Peyer's patch (tissue), 4 donors: ENCODE measurements around the gene LARP4B.

Source experiments
- CTCF ChIP-seq, 6 experiments: fragments of 450-650 bp in 4 of 6; fragments of 200-600 bp in 2 of 6; sonication (generic) in 1 of 6; IDR thresholded peaks; one replicate each; pipeline ENCODE4 v1.5.1; 2017 to 2019; ENCODE audit warnings: antibody characterized with exemption in 6 of 6, mild to moderate bottlenecking in 3 of 6, moderate library complexity in 1 of 6
- POLR2A ChIP-seq, 2 donors: fragments of 450-650 bp; IDR thresholded peaks; one replicate each; pipeline ENCODE4 v1.5.1; 2017; ENCODE audit warnings: antibody characterized with exemption in 2 of 2, mild to moderate bottlenecking in 2 of 2, moderate library complexity in 2 of 2

GRCh38 chr10:810351-810846 is 121.1 kb downstream of the LARP4B start:
- TF ChIP-seq CTCF (IDR thresholded peaks at IDR 0.05) (peak in 3 of 6 experiments; percentile 10 to 29 (median 27)), POLR2A (IDR thresholded peaks at IDR 0.05) (no peak)
